Left ventricle myocardium inferior (tissue), 1 donor: ENCODE results near the gene ARHGAP33. TPM values are rescaled to one million over a fixed set of nuclear protein-coding genes. Genes with fewer than 3 reads are reported as not detected.

Source experiments
- DNase-seq: peaks from one replicate; pipeline ENCODE4 v3.0.0-alpha.2; 2020
- H3K27ac ChIP-seq: fragments of 200-600 bp; replicated peaks from 2 replicates; pipeline ENCODE4 v1.8.0; 2021
- H3K27me3 ChIP-seq: fragments of 200-600 bp; 2 replicates; pipeline ENCODE4 v1.8.0; 2021; ENCODE audit warnings: low read depth
- H3K36me3 ChIP-seq: fragments of 200-600 bp; 2 replicates; pipeline ENCODE4 v1.8.0; 2021
- H3K4me1 ChIP-seq: fragments of 200-600 bp; 2 replicates; pipeline ENCODE4 v1.8.0; 2021
- H3K4me3 ChIP-seq: fragments of 200-600 bp; 2 replicates; pipeline ENCODE4 v1.8.0; 2021; ENCODE audit warnings: mild to moderate bottlenecking, moderate library complexity
- H3K9me3 ChIP-seq: fragments of 200-600 bp; replicated peaks from 2 replicates; pipeline ENCODE4 v1.8.0; 2021
- CTCF ChIP-seq: fragments of 200-600 bp; IDR thresholded peaks from 2 replicates; pipeline ENCODE4 v1.8.0; 2021; ENCODE audit warnings: antibody characterized with exemption, mild to moderate bottlenecking, borderline replicate concordance
- intact Hi-C: fragments of 100-400 bp; cut with micrococcal nuclease; formaldehyde crosslinking; loops from one replicate; pipeline ENCODE4 v1.11.0; 2022
- total RNA-seq: library from RNA; stranded (reverse); fragmentation: NEBNext Ultra II Directional; extraction: Animal tissue kit (Norgen Biotek cat#: 25700); gene quantifications from one replicate; pipeline ENCODE4 v1.2.1, GENCODE V29; 2021
- donor health status: DM: no; HTN: yes; CAD: no; lungs with severe emphysema.

Gene ARHGAP33
- total RNA-seq, 1 donor from 2014 or later = 3.8 TPM

GRCh38 chr19:35745328-35746086, 29.9 kb upstream of the ARHGAP33 start, which contains the start of the genes PSENEN and U2AF1L4:
TSS of gene PSENEN (plus strand) at chr19:35745651. CDS start at chr19:35745931, 280 bp downstream.
TSS of gene U2AF1L4 (minus strand) at chr19:35745418. CDS start at chr19:35745391, 27 bp downstream.
- DNase-seq = peak; percentile 96
- H3K27ac ChIP-seq = peak within 1 kb of the TSS; percentile 100
- H3K9me3 ChIP-seq = no peaks in the 10 kb centered on the region
- H3K27me3 ChIP-seq = no peaks in the 10 kb centered on the region
- intact Hi-C loops = no loop called here
- peaks cover 12% of the 10 kb centered on the region for H3K36me3 ChIP-seq
- peak within 1 kb of the TSS; percentile 87 for H3K4me3 ChIP-seq
- peak; percentile 10 for TF ChIP-seq CTCF
- peaks cover 70% of the 10 kb centered on the region for H3K4me1 ChIP-seq

GRCh38 chr19:35746087-35746462, 29.3 kb upstream of the ARHGAP33 start:
- peaks cover 65% of the 10 kb centered on the region for H3K4me1 ChIP-seq

GRCh38 chr19:35746531-35746930, 28.8 kb upstream of the ARHGAP33 start:
- DNase-seq = no peak
- H3K9me3 ChIP-seq = no peaks in the 10 kb centered on the region
- H3K4me1 ChIP-seq = peaks cover 61% of the 10 kb centered on the region
- intact Hi-C loops = no loop called here
- H3K4me3 ChIP-seq = peak overlapping the region; percentile 87
- no peaks in the 10 kb centered on the region for H3K27me3 ChIP-seq
- peaks cover 12% of the 10 kb centered on the region for H3K36me3 ChIP-seq
- peak overlapping the region; percentile 100 for H3K27ac ChIP-seq
- TF ChIP-seq CTCF = no peak

More at GRCh38 chr19:35746087-35746462, 29.3 kb upstream of the ARHGAP33 start:
- Histone ChIP-seq H3K27ac (peak overlapping the region; percentile 100), H3K4me3 (peak overlapping the region; percentile 87), H3K9me3 (no peaks in the 10 kb centered on the region), H3K27me3 (no peaks in the 10 kb centered on the region), H3K36me3 (peaks cover 12% of the 10 kb centered on the region)
- DNase-seq = no peak
- intact Hi-C loops = no loop called here
- no peak for TF ChIP-seq CTCF

- H3K36me3 ChIP-seq = peaks cover 21% of the 10 kb centered on the region
- TF ChIP-seq CTCF = peak; percentile 50
- peak within 1 kb of the TSS; percentile 82 for H3K4me3 ChIP-seq
- DNase-seq = peak; percentile 99
- H3K4me1 ChIP-seq = peaks cover 67% of the 10 kb centered on the region
- intact Hi-C loops = no loop called here
- peak within 1 kb of the TSS; percentile 84 for H3K27ac ChIP-seq
- no peaks in the 10 kb centered on the region for H3K27me3 ChIP-seq
- H3K9me3 ChIP-seq = no peaks in the 10 kb centered on the region
These were observed 27.0 kb upstream of the ARHGAP33 start, which contains the start of gene LIN37 for GRCh38 chr19:35748106-35749020. TSS of gene LIN37 (plus strand) at chr19:35748576. CDS start at chr19:35748725, 149 bp downstream.

GRCh38 chr19:35750167-35750566, 25.2 kb upstream of the ARHGAP33 start:
- no peak overlapping the region for H3K27ac ChIP-seq
- intact Hi-C loops = no loop called here
- H3K27me3 ChIP-seq = no peaks in the 10 kb centered on the region
- peaks cover 19% of the 10 kb centered on the region for H3K36me3 ChIP-seq
- no peaks in the 10 kb centered on the region for H3K9me3 ChIP-seq
- no peak for TF ChIP-seq CTCF
- no peak for DNase-seq
- peaks cover 60% of the 10 kb centered on the region for H3K4me1 ChIP-seq
- H3K4me3 ChIP-seq = no peak overlapping the region
